DND-41 (cell line): ENCODE results near the gene FABP7.

ENCODE experiments used
- EZH2 ChIP-seq: IDR thresholded peaks from 3 replicates; pipeline ENCODE4 v1.6.1; 2012; ENCODE audit warnings: borderline replicate concordance, low read depth, mild to moderate bottlenecking, moderate library complexity, low read length, inconsistent platforms; ENCODE audit not compliant: severe bottlenecking
- TF ChIP-seq, protein P1 (sequence below): IDR thresholded peaks from 2 replicates; pipeline ENCODE4 v1.5.1; 2012; ENCODE audit warnings: borderline replicate concordance, low read length, moderate library complexity, mild to moderate bottlenecking; ENCODE audit not compliant: poor library complexity, severe bottlenecking; ENCODE audit errors: extremely low read depth

DNA sequence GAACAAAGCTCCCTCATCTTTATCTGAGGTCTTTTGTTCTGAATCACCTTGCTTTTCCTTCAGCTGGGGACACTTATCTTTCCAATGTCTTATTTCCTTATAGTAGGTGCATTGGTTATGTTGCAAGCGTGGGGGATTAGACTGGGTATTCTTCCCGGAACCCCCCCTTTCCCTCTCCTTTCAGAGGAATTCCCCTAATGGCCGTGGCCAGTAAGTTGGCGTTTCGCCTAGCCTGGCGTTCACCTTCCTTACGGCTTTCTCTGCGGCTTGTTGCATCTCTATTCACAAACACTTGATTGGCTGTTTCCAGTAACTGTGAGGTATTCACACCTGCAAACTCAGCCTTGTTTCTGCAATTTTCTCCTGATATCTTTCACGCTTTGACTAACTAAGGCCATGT lies 32.8 kb upstream of the FABP7 start:
- TF ChIP-seq EZH2, result no peak
- TF ChIP-seq, protein P1, sequence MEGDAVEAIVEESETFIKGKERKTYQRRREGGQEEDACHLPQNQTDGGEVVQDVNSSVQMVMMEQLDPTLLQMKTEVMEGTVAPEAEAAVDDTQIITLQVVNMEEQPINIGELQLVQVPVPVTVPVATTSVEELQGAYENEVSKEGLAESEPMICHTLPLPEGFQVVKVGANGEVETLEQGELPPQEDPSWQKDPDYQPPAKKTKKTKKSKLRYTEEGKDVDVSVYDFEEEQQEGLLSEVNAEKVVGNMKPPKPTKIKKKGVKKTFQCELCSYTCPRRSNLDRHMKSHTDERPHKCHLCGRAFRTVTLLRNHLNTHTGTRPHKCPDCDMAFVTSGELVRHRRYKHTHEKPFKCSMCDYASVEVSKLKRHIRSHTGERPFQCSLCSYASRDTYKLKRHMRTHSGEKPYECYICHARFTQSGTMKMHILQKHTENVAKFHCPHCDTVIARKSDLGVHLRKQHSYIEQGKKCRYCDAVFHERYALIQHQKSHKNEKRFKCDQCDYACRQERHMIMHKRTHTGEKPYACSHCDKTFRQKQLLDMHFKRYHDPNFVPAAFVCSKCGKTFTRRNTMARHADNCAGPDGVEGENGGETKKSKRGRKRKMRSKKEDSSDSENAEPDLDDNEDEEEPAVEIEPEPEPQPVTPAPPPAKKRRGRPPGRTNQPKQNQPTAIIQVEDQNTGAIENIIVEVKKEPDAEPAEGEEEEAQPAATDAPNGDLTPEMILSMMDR, result no peak
